ENCODE results near the gene RAB11A.

The RAB11A gene

GRCh38 chr15:65869126-65869953 lies at the start of gene RAB11A:
Gene RAB11A (plus strand): TSS chr15:65869491. CDS start chr15:65869586, 95 bp downstream.
- peak; percentile 98 for DNase-seq (ENCODE audit: low read depth, low spot score)

DNA sequence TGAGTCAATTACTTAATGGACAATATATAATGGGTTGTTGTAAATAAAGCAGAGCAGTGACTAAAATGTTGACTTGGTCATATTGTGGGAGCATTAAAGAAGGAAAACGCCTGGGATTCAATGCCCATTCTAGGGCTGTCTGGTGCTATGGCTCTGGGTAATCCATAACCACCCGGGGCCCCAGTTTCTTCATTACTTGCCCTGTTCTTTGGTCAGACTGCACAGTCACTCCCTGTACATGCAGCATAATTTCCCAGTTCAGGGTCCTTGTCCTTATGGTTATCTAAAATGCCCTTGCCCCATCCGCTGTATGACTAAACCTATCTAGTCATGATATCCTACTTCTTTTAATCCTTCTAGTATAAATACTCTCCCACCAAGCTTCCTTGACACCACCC lies 49.7 kb upstream of the RAB11A start:
- no peak for DNase-seq (ENCODE audit: low read depth, low spot score)

DNA sequence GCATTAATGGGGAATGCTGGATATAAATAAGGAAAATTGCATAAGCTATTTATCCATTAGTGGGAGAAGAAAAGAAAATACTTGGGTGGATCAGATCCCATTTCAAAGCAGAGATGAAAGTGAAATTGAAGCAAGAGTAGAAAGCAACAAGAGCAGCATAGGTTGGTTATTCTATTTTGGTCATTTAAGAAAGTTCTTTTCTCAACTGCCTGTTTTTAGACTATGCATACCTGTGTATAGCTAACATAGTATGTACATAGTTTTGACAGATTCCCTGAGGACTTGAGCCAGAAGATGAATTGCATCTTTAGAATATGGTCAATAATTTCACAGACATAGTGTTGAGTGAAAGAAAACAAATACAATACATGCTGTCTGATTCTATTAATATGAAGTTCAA lies 48.2 kb upstream of the RAB11A start:
- no peak for DNase-seq (ENCODE audit: low read depth, low spot score)

DNA sequence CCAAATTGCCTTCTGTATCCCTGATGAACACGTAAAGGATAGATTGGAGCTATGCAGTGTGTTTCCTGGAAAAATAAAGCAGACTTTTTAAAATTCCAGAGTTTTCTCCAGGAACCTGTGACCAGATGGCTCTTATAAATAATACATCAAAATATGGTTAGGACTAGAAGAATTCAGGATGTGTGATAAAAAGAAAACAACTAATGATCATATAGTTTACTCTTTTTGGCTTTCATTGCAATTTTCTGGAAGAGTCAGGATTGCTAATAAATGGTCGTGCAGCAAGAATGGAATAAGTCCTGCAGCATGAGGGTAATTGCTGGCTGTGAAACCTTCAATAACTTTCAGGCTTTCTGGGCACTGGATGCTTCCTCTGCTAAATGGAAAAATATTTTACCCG lies 47.0 kb upstream of the RAB11A start:
- no peak for DNase-seq (ENCODE audit: low read depth, low spot score)

GRCh38 chr15:65824031-65824743 lies 45.1 kb upstream of the RAB11A start:
- DNase-seq (ENCODE audit: low read depth, low spot score): peak; percentile 73

DNA sequence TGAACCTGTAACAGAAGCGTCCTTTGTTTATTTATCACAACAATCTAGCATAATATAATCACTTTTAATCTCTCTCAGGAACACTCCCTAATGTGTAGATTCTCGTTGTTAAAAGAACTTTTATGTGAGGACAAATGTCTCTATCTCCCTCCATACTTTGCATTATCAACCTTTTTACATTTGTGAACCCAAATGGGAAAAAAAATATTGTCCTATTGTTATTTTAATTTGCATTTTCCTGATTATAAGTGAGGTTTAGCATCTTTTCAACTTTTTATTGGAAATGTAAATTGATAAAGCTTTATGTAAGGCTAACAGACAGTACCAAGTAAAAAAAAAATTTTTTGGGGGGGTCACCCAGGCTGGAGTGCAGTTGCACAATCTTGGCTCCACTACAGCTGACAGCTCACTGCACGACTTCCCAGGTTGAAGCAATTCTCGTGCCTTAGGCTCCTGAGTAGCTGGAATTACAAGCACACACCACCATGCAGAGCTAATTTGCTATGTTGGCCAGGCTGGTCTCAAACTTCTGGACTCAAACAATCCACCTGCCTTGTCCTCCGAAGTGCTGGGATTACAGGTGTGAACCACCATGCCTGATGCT lies 44.2 kb upstream of the RAB11A start:
- DNase-seq (ENCODE audit: low read depth, low spot score): no peak

DNA sequence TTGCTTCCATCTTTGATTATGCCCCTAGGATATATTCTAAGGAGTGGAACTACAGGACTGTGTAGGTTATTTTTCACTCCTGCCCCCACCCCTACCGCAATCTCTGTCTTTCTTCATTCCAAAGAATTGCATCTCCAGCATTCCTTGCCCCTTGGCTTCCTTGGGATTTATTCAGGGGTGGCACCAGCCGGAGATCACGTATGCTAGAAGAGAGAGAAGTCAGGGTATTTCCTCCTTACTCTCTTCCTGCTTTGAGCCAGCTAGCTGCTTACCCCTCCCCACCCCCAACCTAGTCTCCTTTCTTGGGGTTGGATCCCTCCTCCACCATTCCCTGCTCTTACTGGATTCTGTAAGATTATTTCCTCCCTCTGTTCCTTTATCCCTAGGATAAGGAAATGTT lies 42.2 kb upstream of the RAB11A start:
- no peak for DNase-seq (ENCODE audit: low read depth, low spot score)

GRCh38 chr15:65828585-65828984 lies 40.7 kb upstream of the RAB11A start:
- no peak for DNase-seq (ENCODE audit: low read depth, low spot score)

- peak; percentile 41 for DNase-seq (ENCODE audit: low read depth, low spot score)
Observed at GRCh38 chr15:65829130-65829764, 40.0 kb upstream of the RAB11A start.

- peak; percentile 98 for DNase-seq (ENCODE audit: low read depth, low spot score)
Observed at GRCh38 chr15:65832549-65833364, 36.5 kb upstream of the RAB11A start.

- no peak for DNase-seq (ENCODE audit: low read depth, low spot score)
Observed at GRCh38 chr15:65833501-65834205, 35.6 kb upstream of the RAB11A start.

DNA sequence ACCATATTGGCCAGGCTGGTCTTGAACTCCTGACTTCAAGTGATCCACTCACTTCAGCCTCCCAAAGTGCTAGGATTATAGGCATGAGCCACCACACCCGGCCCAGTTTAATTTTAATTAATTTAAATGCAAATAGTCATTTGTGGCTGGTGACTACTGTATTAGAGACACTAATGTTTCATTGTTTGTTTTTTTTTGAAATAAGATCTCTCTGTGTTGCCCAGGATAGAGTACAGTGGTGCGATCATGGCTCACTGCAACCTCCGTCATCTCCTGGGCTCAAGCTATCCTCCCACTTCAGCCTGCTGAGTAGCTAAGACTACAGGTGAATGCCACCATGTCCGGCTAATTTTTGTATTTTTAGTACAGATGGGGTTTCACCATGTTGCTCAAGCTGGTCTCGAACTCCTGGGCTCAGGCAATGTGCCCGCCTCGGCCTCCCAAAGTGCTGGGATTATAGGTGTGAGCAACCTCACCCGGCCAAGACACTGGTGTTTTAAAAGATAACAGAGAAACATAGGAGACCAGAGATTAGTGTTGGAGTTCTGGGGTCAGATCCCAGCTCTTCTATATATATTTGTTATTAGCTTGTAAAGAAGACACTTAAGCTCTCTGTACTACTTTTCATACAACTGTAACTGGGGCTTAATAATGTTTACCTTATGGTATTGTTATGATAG lies 34.5 kb upstream of the RAB11A start:
- no peak for DNase-seq (ENCODE audit: low read depth, low spot score)

- DNase-seq (ENCODE audit: low read depth, low spot score): no peak
Observed at GRCh38 chr15:65835447-65835846, 33.8 kb upstream of the RAB11A start.

GRCh38 chr15:65836665-65837064 lies 32.6 kb upstream of the RAB11A start:
- peak; percentile 31 for DNase-seq (ENCODE audit: low read depth, low spot score)

GRCh38 chr15:65837301-65838294 lies 31.7 kb upstream of the RAB11A start:
- no peak for DNase-seq (ENCODE audit: low read depth, low spot score)

DNA sequence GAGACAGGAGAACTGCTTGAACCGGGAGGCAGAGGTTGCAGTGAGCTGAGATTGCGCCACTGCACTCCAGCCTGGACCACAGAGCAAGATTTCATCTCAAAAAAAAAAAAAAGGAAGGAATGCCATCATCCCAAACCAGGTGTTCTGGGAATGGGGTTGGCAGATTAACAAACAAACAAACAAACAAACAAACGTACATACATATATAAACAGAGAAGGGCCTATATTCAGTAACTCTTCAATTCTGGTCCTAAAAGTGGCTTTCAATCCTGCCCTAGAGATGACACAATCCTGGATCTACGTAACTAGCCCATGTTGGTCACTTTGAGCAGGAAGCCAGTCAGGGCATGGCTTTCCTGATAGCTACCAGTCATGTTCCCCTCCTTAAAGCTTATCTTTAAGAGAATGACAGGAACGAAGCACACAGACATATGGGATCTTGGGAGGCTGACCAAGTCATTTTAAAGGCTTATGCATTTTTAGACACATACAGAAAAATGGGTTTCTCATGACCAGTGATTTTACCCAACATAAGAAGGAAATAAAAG lies 29.9 kb upstream of the RAB11A start:
- no peak for DNase-seq (ENCODE audit: low read depth, low spot score)

- DNase-seq (ENCODE audit: low read depth, low spot score): no peak
Observed at GRCh38 chr15:65839985-65840384, 29.3 kb upstream of the RAB11A start.

GRCh38 chr15:65841121-65841930 lies 28.0 kb upstream of the RAB11A start:
- DNase-seq (ENCODE audit: low read depth, low spot score): no peak
